KBM-7 (cell line): ENCODE data around the gene GNAO1.

Experiments used
- DNase-seq: peaks from one replicate; pipeline ENCODE4 v3.0.0-alpha.2; 2015
- in situ Hi-C: fragments of 300-500 bp; cut with MboI; formaldehyde crosslinking; loops from 2 replicates; pipeline ENCODE4 v1.14.3; 2020; ENCODE audit warnings: low sequenced_read_pairs, low pct_unique_long_range_greater_than_20kb, mixed read lengths

The GNAO1 gene

GRCh38 chr16:56191156-56191815 is at the start of gene GNAO1:
Gene GNAO1 (plus strand): TSS chr16:56191489. CDS start chr16:56192236, 747 bp downstream.
- in situ Hi-C loops = no loop called here
- DNase-seq = peak; percentile 48

GRCh38 chr16:56143666-56144065 is 47.6 kb upstream of the GNAO1 start:
- DNase-seq = no peak
- in situ Hi-C loops = no loop called here

GRCh38 chr16:56145369-56145768 is 45.9 kb upstream of the GNAO1 start:
- in situ Hi-C loops = no loop called here

GRCh38 chr16:56151621-56152020 is 39.7 kb upstream of the GNAO1 start:
- no peak for DNase-seq
- in situ Hi-C loops = no loop called here

More at GRCh38 chr16:56145369-56145768, 45.9 kb upstream of the GNAO1 start:
- no peak for DNase-seq

- DNase-seq = no peak
- in situ Hi-C loops = no loop called here
Measured at GRCh38 chr16:56161658-56162057, 29.6 kb upstream of the GNAO1 start.

- DNase-seq = no peak
- in situ Hi-C loops = no loop called here
Measured at GRCh38 chr16:56163089-56163488, 28.2 kb upstream of the GNAO1 start.

GRCh38 chr16:56163938-56164337 is 27.4 kb upstream of the GNAO1 start:
- DNase-seq = no peak
- in situ Hi-C loops = no loop called here

GRCh38 chr16:56164636-56165035 is 26.7 kb upstream of the GNAO1 start:
- no peak for DNase-seq
- in situ Hi-C loops = no loop called here

- in situ Hi-C loops = no loop called here
- DNase-seq = no peak
Measured at GRCh38 chr16:56174411-56174810, 16.9 kb upstream of the GNAO1 start.

- no peak for DNase-seq
Measured at GRCh38 chr16:56181401-56181800, 9.9 kb upstream of the GNAO1 start.

GRCh38 chr16:56183266-56183665 is 8.0 kb upstream of the GNAO1 start:
- in situ Hi-C loops = no loop called here
- no peak for DNase-seq

More at GRCh38 chr16:56181401-56181800, 9.9 kb upstream of the GNAO1 start:
- in situ Hi-C loops = no loop called here

GRCh38 chr16:56190048-56190676 is 1.1 kb upstream of the GNAO1 start:
- peak; percentile 15 for DNase-seq
- in situ Hi-C loops = no loop called here

- in situ Hi-C loops = no loop called here
- peak; percentile 27 for DNase-seq
Measured at GRCh38 chr16:56190677-56191155, 573 bp upstream of the GNAO1 start.

GRCh38 chr16:56191835-56192634 is 746 bp downstream of the GNAO1 start:
- in situ Hi-C loops = no loop called here
- no peak for DNase-seq

GRCh38 chr16:56192635-56192945 is 1.3 kb downstream of the GNAO1 start:
- DNase-seq = no peak
- in situ Hi-C loops = no loop called here

- in situ Hi-C loops = no loop called here
- no peak for DNase-seq
Measured at GRCh38 chr16:56192986-56193945, 2.0 kb downstream of the GNAO1 start.

- peak; percentile 56 for DNase-seq
- in situ Hi-C loops = no loop called here
Measured at GRCh38 chr16:56193951-56194726, 2.9 kb downstream of the GNAO1 start.

GRCh38 chr16:56195151-56195550 is 3.9 kb downstream of the GNAO1 start:
- in situ Hi-C loops = no loop called here
- no peak for DNase-seq
